Amniotic epithelial cell (primary cell): ENCODE measurements around the gene PTPMT1.
"Not testable (repeated sequence)": the region's sequence is repeated elsewhere in the genome, so short reads cannot be mapped to it uniquely, and the experiment has no call there.

ENCODE experiments used
- DNase-seq: peaks from one replicate; pipeline ENCODE4 v3.0.0-alpha.2; 2010; ENCODE audit warnings: low read depth

The PTPMT1 gene, protein sequence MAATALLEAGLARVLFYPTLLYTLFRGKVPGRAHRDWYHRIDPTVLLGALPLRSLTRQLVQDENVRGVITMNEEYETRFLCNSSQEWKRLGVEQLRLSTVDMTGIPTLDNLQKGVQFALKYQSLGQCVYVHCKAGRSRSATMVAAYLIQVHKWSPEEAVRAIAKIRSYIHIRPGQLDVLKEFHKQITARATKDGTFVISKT

DNA sequence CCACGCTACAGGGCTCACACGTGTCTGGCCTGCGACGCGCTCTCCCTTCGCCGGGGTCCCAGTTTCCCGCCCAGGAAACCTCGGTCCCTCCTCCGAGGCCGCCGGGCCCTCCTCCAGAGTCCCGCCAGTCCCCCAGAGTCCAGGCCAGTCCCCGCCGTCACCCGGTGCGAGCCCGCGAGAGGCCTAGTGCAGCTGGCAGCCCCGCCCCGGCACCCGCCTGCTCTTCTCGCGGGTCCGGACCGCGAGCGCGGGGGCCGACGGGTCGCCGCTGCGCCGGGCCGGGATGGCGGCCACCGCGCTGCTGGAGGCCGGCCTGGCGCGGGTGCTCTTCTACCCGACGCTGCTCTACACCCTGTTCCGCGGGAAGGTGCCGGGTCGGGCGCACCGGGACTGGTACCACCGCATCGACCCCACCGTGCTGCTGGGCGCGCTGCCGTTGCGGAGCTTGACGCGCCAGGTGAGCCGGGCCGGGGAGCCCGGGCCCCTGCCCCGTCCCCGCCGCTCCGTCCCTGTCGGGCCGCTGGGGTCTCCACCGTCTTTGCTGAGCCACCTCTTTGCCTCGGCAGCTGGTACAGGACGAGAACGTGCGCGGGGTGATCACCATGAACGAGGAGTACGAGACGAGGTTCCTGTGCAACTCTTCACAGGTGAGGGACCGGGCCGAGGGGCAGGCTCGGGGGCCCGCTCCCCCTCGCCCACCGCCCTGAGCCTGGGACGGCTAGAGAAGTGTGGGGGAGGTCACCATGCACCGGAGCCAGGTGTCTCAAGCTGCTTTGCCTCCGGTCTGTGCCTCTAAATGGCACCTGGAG, at the start of gene PTPMT1:
Gene PTPMT1 (plus strand): TSS at position 260 of the 809 bp plus-strand sequence. CDS start 24 bp downstream, at position 284.
- peak; percentile 50 for DNase-seq

DNA sequence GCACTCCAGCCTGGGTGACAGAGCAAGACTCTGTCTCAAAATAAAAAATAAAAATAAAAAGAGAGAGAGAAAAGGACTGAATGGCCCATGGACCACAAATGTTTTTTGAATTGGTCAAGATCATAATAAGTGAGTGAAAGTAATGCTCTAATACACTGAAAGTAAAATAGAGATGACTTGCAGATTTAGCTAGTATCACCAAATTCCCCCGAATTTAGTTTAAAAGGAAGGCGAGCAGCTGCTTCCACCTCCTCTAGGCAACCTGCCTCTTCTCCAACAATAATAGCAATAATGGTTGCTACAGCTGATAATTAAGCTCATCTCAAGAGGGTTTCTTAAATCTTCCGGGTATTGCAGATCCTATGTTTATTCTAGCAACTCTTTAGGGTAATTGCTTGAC, 49.2 kb upstream of the PTPMT1 start:
- DNase-seq: no peak

DNA sequence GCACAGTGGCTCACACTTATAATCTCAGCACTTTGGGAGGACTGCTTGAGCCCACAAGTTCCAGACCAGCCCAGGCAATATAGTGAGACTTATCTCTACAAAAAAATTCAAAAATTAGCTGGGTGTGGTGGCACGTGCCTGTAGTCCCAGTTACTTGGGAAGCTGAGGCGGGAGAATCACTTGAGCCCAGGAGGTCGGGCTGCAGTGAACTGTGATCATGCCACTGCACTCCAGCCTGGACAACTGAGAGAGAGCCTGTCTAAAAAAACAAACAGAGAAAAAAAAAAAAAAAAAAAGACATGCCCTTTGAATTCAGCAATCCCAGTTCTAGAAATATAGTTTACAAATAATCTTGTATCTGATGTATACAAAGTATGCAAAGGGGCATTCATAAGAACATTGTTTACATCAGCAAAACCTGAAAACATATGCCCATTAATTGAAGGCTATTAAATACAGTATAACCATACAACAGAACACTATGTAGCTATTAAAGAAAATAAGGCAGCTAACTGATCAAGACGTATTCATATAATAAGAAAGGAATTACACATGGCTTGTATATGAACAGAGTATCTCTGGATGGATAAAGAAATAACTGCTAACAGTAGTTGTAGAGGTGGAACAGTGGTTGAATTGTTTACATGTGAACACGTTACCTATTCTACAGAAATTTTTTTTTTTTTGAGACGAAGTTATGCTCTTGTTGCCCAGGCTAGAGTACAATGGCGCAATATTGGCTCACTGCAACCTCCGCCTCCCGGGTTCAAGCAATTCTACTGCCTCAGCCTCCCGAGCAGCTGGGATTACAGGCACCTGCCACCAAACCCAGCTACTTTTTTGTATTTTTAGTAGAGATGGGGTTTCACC, 48.2 kb upstream of the PTPMT1 start:
- no peak for DNase-seq

DNA sequence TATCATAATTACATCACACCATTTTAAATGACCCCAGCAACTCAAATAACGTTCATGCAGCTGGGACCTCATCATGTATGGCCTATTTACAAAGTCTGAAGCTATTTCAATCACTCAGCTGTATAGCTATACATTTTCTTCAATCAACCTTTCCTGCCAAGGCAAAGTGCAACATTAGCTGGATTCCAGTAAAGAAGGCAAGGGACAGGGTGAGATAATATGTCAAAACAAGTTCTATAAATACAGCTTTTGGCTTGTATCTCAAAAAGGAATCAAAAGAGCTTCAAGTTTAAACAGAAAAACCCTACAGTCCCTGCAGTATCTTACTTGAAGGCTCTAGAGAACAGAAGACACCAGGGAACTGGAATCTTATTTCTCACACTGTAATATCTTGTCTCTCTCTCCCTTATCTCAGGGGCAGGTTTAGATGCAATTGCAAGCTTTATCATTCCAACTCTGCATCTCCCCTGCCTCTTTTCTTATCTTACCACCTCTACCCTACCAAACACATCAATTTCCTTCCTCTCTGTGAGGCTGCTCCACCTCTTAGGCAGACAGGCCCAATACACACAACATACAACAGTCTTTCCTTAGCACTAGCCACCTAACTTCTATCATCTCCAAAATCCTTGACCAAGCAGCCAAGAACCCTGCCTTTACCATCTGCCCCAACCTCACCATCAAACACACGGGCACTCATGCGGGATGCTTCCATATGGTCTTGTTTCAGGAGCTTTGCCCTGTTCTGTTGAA, 47.0 kb upstream of the PTPMT1 start:
- no peak for DNase-seq

DNA sequence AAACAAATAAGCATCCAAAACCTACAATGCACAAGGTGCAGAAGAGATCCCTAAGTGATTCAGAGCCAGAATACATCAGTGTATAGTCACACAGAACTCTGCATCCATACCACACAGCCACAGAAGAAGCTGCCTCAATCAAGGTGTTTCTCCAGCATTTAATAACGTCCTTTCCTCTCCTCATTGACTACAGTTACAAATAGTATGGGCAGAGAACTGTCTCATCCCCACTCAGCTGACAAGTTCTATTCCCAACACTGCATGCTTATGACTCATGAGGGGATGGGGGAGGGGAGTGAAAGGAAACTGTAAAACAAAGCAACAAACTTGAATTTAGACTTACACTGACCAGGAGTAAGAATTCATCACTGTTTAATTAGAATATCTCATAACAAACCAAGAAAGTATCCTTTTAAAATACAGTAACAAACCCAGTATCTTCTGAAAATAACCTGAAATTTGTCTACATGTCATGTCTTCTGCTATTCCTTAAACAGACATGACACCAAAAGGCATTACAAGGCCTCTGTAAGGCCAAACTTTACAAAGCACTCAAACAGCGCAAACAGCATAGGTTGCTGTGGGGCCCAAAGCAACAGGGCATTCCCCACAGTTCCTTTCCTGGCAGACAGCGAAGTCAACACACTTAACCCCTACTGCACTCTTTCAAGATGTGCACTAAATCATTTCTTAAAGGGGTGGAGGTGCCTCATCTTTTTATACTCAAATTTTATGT, 41.7 kb upstream of the PTPMT1 start:
- DNase-seq: peak; percentile 83

DNA sequence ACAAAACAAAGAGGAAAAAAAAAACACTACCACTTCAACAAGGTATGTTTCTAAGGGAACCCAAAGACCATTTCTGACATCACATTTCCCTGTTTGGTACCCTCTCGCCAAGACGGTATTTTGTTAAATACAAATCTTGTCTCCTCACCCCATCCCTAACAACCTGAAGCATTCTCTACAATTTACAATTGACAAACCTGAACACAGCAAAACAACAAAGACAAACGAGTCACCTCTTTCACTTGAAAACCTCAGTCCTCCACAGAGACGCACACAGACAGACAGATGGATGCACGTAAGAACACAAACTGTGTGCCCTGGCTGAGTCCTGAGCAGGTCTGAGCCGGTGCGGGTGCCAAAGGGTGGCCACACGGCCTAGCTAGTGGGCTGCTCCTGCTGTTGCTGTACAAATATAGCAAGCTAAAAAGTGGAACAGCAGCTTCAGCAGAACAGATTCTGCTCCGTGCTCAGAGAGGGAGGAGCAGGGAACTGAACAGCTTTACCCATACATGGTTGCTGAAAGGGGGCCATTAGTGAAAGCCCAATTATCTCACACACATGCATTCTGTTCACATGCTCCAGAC, 41.0 kb upstream of the PTPMT1 start:
- DNase-seq: no peak

DNA sequence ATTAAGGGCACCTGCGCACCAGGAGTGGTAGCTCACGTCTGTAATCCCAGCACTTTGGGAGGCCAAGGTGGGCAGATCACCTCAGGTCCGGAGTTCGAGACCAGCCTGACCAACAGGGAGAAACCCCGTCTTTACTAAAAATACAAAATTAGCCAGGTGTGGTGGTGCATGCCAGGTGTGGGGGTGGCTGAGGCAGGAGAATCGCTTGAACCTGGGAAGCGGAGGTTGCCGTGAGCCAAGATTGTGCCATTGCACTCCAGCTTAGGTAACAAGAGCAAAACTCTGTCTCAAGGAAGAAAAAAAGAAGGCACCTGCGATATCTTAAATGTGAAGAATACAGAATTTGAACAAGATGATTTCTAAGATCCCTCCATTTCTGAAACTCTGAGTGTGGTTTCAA, 39.4 kb upstream of the PTPMT1 start:
- DNase-seq: not testable (repeated sequence)

DNA sequence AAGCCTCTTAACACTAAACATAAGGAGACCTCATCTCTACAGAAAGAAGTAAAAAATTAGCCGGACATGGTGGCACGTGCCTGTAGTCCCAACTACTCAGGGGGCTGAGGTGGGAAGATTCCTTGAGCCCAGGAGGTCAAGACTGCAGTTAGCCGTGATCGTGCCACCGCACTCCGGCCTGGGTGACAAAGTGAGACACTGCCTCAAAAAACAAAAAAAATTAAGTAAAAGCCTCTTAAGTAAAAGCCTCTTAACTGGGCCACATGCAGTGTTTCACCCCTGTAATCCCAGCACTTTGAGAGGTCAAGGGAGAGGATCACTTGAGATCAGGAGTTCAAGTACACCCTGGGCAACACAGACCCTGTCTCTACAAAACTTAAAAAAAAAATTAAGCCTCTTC, 38.2 kb upstream of the PTPMT1 start:
- no peak for DNase-seq

DNA sequence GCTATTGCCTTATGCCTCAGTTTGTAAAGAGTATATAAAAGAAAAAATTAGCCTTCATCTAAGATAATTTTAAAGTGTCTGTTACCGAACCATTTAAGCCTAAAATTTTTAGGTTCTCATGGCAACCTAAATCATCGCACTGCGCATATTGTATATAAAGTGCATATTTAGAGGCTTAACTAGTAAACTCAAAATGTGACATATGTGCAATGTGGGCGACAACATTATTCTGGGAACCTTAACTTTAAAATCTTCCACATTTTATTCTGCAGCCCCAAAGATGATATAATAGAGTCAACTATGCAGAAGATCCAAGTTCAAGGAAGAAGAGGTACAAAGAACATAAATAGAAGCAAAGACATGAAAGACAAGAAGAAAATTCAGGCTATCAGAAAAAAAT, 35.4 kb upstream of the PTPMT1 start:
- DNase-seq: no peak

DNA sequence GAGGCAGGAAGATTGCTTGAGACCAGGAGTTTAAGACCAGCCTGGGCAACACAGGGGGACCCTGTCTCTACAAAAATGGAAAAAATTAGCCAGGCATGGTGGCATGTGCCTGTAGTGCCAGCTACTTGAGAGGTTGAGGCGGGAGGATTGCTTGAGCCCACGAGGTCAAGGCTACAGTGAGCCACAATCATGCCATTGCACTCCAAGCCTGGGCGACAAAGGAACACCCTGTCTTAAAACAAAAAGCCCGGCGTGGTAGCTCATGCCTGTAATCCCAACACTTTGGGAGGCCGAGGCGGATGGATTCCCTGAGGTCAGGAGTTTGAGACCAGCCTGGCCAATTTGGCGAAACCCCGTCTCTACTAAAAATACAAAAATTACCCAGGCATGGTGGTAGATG, 34.7 kb upstream of the PTPMT1 start:
- not testable (repeated sequence) for DNase-seq

DNA sequence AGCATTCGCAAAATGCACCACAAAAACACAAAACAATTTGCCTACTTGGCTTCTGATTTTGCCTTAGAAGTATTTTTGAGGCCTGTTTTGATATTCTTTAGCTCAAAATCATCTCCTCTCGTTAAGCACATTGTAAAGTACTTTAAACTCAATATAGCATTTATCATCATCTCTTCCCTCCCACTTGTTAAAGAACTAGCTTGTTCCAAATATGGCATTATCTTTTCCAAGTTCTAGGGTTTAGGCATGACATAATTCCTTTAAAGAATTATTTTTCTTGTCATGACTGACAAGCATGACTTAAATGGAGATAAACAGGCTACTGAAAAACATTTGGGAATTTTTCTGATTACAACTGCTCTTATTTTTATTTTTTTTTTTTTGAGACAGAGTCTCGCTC, 33.7 kb upstream of the PTPMT1 start:
- peak; percentile 44 for DNase-seq

DNA sequence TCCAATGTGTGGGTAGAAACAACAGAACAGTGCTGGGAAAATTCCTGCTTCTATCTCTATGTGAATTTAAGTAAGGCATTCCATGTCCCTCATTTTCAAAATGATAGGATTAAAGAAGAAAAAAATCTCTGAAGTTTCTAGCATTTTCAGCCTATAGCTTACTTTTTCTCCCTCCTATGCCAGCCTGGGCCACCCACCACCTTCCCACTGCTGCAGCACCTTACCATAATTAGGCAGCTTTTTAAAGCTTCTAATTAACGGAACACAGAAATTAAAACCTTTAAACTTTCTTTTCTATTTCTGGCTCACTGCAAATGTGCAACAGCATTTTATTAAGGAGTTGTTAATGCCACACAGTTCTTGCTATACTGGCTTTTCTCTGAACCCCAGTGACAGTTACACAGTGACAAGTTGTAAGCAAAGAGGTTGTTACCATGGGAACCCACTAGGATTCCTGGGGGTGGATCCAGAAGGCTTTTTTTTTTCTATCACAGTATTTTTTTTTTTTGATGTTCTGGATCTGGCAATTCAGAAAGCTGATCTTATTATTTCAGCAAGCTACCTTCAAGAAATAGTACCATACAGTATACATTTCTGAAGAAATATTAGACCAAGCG, 32.7 kb upstream of the PTPMT1 start:
- peak; percentile 42 for DNase-seq

DNA sequence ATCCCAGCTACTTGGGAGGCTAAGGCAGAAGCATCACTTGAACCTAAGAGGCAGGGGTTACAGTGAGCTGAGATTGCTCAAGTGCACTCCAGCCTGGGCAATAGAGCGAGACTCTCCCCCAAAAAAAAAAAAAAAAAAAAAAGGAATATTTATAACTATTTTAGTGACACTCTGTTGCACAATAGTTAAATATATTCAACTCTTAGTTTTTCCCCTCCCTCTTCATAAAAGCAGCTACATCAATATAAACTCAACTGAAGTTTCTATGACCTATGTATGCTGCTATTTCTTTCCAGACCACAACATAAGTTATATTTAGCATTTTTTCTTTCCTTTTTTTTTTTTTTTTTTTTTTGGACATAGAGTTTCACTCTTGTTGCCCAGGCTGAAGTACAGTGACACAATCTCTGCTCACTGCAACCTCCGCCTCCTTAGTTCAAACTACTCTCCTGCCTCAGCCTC, 31.7 kb upstream of the PTPMT1 start:
- peak; percentile 86 for DNase-seq

DNA sequence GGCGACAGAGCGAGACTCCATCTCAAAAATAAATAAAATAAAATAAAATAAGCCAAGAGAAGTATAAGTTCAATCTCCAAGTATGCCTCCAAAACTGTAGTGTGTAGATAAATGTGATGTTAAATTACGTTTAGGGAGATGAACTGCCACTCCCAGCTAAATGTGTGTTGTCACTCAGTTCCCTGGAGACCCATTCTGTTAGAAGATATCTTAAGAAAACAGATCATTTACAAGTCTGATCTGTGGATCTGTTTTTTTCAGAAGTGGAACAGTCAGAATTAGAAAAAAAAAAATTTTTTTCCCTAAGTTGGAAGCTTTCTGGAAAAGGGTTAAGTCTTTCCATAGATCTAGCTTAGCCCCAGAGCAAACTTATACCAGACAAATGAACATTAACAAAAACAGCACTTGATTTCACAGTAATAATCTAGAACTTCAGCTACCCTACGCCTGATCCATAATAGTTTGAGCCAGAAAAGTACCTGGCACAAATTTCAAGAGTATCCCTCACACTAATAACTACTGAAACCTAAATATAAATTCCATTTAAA, 30.6 kb upstream of the PTPMT1 start:
- DNase-seq: no peak

DNA sequence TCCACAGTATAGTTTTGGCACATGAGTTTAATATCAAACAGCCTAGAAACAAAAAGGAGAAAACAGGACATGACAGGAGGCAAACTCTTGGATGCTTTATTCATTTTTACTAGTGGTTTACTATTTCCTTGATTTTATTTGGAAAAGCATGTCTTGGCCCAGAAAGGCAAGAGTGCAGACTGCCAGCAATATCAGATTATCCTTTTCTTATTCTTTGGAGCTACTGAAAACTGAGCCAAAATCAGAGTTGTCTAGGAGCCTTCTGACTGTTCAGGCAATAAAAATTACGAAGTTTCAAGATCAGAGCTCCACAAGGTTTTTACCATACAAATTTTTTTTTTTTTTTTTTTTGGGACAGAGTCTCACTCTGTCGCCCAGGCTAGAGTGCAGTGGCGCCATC, 28.5 kb upstream of the PTPMT1 start:
- no peak for DNase-seq

DNA sequence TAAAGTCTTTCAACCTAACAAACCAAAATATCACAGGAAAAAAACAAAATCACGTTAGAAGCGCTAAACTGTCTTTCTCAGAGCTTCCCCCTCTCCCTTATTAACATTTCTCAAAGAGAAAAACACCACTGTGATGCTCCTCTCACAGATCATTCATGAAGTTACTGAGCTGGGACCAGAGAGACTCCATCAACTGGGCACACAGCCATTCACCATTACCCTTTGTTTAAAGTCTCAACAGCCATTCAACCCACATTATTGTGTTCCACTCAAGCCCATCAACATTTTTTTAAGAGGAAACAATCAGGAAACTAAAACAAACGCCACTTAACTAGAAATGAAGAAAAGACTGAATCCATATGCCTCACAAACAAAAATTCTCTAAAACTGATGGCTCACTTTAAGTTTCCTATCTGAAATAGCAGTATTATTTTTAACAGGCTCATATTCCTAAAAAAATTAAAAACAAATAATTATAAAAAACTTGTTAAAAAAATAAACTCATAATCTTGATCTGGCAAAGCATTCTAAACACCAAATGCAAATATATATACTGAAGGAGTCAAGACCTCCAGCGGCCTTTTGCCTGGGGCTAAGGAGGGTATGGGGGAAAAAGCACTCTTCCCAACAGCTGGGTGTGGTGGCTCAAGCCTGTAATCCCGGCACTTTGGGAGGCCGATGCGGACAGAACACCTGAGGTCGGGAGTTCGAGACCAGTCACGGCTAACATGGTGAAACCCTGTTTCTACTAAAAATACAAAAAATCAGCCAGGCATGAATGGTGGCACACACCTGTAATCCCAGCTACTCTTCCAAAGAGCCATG, 26.4 kb upstream of the PTPMT1 start:
- no peak for DNase-seq

DNA sequence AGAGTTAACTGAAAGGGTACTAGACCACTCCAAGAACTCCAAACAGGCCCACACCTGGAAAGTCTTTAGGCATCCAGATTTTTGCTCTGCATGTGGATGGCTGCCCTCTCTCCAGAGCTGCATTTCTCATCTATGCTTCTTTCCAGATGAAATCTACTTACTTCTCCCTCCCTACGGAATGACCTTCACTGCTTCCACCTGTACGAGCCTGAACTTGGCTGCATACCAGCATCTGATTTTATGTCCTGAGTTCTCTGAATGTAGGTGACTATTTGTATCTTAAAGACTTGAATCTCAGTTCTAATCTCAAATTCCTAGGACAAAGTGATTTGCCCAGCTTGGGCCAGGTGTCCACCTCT, 25.7 kb upstream of the PTPMT1 start:
- DNase-seq: no peak

DNA sequence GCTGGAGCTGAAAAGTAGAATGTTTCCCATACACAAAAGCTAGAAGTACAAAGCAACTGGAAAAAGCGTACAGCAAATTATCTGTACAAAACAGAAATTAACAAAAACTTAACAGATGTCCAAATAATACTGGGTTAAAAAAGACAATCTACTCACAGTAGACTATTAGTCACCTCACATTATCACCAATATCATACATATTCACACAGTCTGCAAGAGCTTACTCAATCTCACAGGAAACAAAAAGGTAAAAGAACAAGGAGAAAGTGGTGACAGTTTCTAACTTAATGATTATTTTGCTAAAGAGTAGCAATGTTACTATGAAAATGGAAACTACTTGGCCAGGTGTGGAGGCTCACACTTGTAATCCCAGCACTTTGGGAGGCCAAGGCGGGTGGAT, 24.3 kb upstream of the PTPMT1 start:
- no peak for DNase-seq

DNA sequence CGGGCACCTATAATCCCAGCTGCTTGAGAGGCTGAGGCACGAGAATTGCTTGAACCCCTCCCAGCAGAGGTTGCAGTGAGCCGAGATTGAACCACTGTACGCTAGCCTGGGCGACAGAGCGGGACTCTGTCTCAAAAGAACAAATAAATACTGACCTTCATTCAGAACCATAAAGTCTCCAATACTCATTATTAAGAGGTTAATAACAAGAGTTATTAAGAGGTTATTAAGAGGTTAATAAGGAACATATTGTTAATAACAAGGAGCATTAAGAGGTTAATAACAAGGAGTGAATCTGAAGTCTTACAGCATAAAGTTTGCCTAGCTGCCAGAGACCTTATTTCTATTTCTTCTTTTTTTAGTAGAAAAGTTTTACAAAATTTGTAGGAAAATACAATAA, 20.1 kb upstream of the PTPMT1 start:
- DNase-seq: no peak
